Lung (tissue), 12 donors: Measurements from ENCODE around the gene ADGRL2. TPM values are rescaled to one million over a fixed set of nuclear protein-coding genes. Genes with fewer than 3 reads are reported as not detected.

ENCODE experiments used
- ATAC-seq: fragments of 200-7000 bp; cut with Tn5 transposase; one replicate; pipeline ENCODE4 v1.9.1; 2020; ENCODE audit warnings: moderate number of reproducible peaks; ENCODE audit not compliant: insufficient read depth, low FRiP score
- DNase-seq, 3 donors: peaks; one replicate each; pipeline ENCODE4 v3.0.0-alpha.2; 2013 to 2017
- H3K27ac ChIP-seq, 2 donors: one replicate each; pipeline ENCODE4 v1.5.1; 2013; ENCODE audit warnings: mild to moderate bottlenecking in 2 of 2, moderate library complexity in 2 of 2, control low read depth in 1 of 2, inconsistent platforms in 1 of 2, low read depth in 1 of 2, low read length in 1 of 2
- H3K27me3 ChIP-seq, 3 donors: one replicate each; pipeline ENCODE4 v1.5.1; 2013; ENCODE audit warnings: low read length in 2 of 3; ENCODE audit not compliant: control insufficient read depth in 3 of 3, insufficient read depth in 3 of 3
- H3K36me3 ChIP-seq, 4 donors: one replicate each; pipeline ENCODE4 v1.5.1; 2013; ENCODE audit warnings: low read length in 4 of 4, mild to moderate bottlenecking in 1 of 4, moderate library complexity in 1 of 4; ENCODE audit not compliant: control insufficient read depth in 4 of 4, insufficient read depth in 4 of 4
- H3K4me1 ChIP-seq, 5 donors: one replicate each; pipeline ENCODE4 v1.5.1; 2013; ENCODE audit warnings: low read length in 5 of 5, mild to moderate bottlenecking in 2 of 5, moderate library complexity in 1 of 5; ENCODE audit not compliant: control insufficient read depth in 5 of 5, insufficient read depth in 5 of 5
- H3K4me3 ChIP-seq: one replicate; pipeline ENCODE4 v1.5.1; 2013; ENCODE audit warnings: mild to moderate bottlenecking, control low read depth, moderate library complexity
- H3K9ac ChIP-seq, 2 donors: one replicate each; pipeline ENCODE4 v1.5.1; 2013; ENCODE audit warnings: low read length in 2 of 2, control low read depth in 1 of 2; ENCODE audit not compliant: insufficient read depth in 1 of 2
- H3K9me3 ChIP-seq, 4 donors: one replicate each; pipeline ENCODE4 v1.5.1; 2013; ENCODE audit warnings: low read length in 3 of 4, mild to moderate bottlenecking in 1 of 4, moderate library complexity in 1 of 4; ENCODE audit not compliant: control insufficient read depth in 4 of 4, insufficient read depth in 3 of 4
- WGBS, 2 donors: extraction: QIAGEN DNeasy Blood & Tissue Kit; methylation state at CpG; one replicate each; pipeline ENCODE4 v1.1.7; 2013; 5-methylcytosine and 5-hydroxymethylcytosine counted together
- polyA plus RNA-seq, 2 donors: library from polyadenylated mRNA; stranded (reverse); fragments of 200-250 nt; gene quantifications; one replicate each; pipeline ENCODE4 v1.2.1, GENCODE V29; 2013
- total RNA-seq, 2 donors: library from RNA; depleted of rRNA in 1 of 2; stranded (reverse); fragments of >200 nt in 1 of 2; gene quantifications; one replicate each; pipeline ENCODE4 v1.2.1, GENCODE V29; 2014 to 2021
- TF ChIP-seq, protein P1 (sequence below): IDR thresholded peaks from 2 replicates; pipeline ENCODE4 v1.5.1; 2012; ENCODE audit warnings: mild to moderate bottlenecking; ENCODE audit errors: control extremely low read depth, extremely low read depth
- donor health status: control.
- donor health status: control.
- donor health status: Bipolar disorder and iron deficiency.
- donor health status: healthy.
- donor health status: DM: yes; HTN: yes; CAD: no.

Gene ADGRL2
- total and polyA plus RNA-seq, 4 donors: 32.5 to 421 (median 72.1) TPM

DNA sequence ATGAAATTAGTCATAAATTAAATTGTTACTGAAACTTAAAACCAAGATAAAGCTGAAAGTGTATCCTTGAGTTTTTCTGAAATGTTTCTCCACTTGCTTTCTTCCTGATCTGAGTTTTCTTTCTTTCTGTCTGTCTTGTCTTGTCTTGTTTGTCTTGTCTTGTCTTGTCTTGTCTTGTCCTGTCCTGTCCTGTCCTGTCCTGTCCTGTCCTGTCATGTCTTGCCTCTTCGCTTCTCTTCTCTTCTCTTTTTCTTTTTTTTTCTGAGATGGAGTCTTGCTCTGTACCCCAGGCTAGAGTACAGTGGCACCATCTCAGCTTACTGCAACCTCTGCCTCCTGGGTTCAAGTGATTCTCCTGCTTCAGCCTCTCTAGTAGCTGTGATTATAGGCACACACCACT is 73.7 kb downstream of the ADGRL2 start:
- DNase-seq (no peak), ATAC-seq (no peak)
- Histone ChIP-seq H3K9me3 (no peaks in the 10 kb centered on the region), H3K9ac (no peak overlapping the region), H3K27ac (no peak overlapping the region), H3K27me3 (no peaks in the 10 kb centered on the region), H3K4me3 (no peak overlapping the region), H3K4me1 (peaks cover 0 to 39% (median 21%) of the 10 kb centered on the region in 5 donors), H3K36me3 (no peaks in the 10 kb centered on the region)
- 88 to 100% methylated on average over 1 of the region's 1 CpG for WGBS, 2 donors
- TF ChIP-seq, protein P1, sequence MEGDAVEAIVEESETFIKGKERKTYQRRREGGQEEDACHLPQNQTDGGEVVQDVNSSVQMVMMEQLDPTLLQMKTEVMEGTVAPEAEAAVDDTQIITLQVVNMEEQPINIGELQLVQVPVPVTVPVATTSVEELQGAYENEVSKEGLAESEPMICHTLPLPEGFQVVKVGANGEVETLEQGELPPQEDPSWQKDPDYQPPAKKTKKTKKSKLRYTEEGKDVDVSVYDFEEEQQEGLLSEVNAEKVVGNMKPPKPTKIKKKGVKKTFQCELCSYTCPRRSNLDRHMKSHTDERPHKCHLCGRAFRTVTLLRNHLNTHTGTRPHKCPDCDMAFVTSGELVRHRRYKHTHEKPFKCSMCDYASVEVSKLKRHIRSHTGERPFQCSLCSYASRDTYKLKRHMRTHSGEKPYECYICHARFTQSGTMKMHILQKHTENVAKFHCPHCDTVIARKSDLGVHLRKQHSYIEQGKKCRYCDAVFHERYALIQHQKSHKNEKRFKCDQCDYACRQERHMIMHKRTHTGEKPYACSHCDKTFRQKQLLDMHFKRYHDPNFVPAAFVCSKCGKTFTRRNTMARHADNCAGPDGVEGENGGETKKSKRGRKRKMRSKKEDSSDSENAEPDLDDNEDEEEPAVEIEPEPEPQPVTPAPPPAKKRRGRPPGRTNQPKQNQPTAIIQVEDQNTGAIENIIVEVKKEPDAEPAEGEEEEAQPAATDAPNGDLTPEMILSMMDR: no peak

DNA sequence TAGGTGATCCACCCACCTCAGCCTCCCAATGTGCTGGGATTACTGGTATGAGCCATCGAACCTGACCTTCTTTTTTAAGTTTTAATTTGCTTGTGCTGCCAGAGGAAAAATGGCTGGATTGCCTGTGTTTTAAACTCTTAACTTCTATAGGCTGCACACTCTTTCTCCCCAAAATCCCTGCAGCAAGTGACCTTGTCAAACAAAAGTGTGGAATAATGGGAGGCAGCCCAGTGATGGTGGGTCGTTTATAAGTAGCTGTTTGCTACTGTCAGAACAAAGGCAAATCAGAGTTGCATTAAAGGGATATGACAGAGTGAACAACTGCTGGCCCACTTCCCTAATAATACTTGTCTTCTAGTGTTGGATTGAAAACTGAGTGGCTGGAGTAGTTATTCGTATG is 74.2 kb downstream of the ADGRL2 start:
- no peaks in the 10 kb centered on the region for H3K9me3 ChIP-seq
- no peak overlapping the region for H3K27ac ChIP-seq
- H3K9ac ChIP-seq: no peak overlapping the region
- DNase-seq (peak in 1 of 3 donors; percentile 36), ATAC-seq (no peak)
- WGBS, 2 donors: 62 to 63% methylated on average over 3 of the region's 3 CpGs
- no peaks in the 10 kb centered on the region for H3K36me3 ChIP-seq
- TF ChIP-seq, protein P1: no peak
- H3K27me3 ChIP-seq: no peaks in the 10 kb centered on the region
- H3K4me3 ChIP-seq: no peak overlapping the region
- H3K4me1 ChIP-seq: peaks cover 1 to 39% (median 21%) of the 10 kb centered on the region in 5 donors

DNA sequence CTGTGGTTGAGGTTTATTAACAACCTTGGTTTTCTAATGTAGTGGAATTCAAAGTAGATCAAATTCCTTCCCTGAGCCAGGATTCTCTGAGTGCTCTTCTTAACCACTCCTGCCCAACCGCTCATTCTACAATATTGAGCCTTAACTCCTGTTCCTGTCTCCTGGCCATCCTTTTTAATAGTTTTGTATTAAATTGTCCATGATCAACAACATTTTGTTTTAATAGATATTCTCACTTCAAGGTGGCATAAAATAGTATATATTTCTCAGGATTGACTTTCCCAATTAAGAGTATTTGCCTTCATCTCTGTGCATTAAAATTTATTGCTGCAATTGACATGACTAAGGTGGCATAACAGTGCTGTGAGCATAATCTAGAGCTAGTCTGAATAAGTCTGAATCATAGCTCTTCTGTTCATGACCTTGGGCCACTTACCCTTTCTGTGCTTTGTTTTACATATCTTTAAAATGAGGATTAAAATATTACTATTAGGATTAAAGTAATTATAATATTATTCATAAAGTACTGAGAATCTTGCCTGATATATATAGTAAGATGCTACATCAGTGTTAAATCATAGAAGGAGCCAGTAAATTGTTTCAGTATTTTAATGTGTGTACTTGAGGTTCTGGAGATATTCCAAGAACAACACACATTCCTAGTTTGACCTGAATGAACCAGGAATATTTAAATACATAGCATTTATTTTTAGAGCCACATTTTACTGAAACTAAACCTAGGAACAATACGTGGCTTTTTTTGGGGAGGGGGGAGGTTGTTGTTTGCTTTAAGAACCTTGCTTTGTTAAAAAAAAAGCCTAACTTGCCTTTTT is 76.4 kb downstream of the ADGRL2 start:
- Histone ChIP-seq H3K9ac (no peak overlapping the region), H3K9me3 (no peaks in the 10 kb centered on the region), H3K36me3 (no peaks in the 10 kb centered on the region), H3K27ac (peak overlapping the region in 1 of 2 donors; percentile 74), H3K27me3 (no peaks in the 10 kb centered on the region), H3K4me3 (no peak overlapping the region), H3K4me1 (peaks cover 1 to 42% (median 21%) of the 10 kb centered on the region in 5 donors)
- WGBS, 2 donors: 56 to 70% methylated on average over 2 of the region's 2 CpGs
- peak in 2 of 3 donors; percentile 40 to 54 for DNase-seq
- TF ChIP-seq, protein P1: no peak
- peak; percentile 51 for ATAC-seq
